ENCODE data around the gene SMLR1. TPM values are rescaled to one million over a fixed set of nuclear protein-coding genes. Genes with fewer than 3 reads are reported as not detected.

SMLR1 gene
- total and polyA plus RNA-seq, 9 of the 15 experiments (the other 6 are each of a cell fraction or from before 2014, with no cell fraction given): not detected

DNA sequence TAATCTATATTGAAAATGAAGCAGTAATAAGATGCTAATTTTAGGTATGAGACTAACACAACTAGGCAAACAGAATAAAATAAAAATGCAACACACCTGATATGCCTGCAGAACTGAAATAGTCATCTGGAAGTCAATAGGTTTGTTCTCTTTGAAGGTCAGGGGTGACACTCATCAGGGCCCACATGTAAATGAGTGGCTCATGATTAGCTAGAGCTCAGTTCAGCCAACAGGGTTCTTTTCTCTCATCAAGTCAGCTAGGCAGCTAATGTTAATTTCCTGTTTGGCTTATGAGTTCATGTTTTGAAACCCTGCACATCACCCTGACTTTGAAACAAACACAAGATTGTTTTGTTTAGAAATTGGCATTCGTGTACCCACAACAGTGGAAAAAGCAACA is 23.8 kb downstream of the SMLR1 start:
- no peak for TF ChIP-seq ZNF764 (CRISPR knock-in tag; IDR thresholded peaks at IDR 0.05; ENCODE audit: low read depth)
- TF ChIP-seq, protein P1, sequence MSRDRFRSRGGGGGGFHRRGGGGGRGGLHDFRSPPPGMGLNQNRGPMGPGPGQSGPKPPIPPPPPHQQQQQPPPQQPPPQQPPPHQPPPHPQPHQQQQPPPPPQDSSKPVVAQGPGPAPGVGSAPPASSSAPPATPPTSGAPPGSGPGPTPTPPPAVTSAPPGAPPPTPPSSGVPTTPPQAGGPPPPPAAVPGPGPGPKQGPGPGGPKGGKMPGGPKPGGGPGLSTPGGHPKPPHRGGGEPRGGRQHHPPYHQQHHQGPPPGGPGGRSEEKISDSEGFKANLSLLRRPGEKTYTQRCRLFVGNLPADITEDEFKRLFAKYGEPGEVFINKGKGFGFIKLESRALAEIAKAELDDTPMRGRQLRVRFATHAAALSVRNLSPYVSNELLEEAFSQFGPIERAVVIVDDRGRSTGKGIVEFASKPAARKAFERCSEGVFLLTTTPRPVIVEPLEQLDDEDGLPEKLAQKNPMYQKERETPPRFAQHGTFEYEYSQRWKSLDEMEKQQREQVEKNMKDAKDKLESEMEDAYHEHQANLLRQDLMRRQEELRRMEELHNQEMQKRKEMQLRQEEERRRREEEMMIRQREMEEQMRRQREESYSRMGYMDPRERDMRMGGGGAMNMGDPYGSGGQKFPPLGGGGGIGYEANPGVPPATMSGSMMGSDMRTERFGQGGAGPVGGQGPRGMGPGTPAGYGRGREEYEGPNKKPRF (IDR thresholded peaks at IDR 0.05; ENCODE audit: low read depth, low read length): no peak
- TF ChIP-seq CCNT2 (IDR thresholded peaks at IDR 0.05; ENCODE audit: borderline replicate concordance, extremely low read depth, insufficient read length, low read depth, low read length): no peak
- no peak for TF ChIP-seq RBM34 (IDR thresholded peaks at IDR 0.05; ENCODE audit: borderline replicate concordance, insufficient read depth, low read length)
- TF ChIP-seq FUS (optimal IDR thresholded peaks at IDR 0.05; ENCODE audit: low read depth, low read length): no peak
- no peak for TF ChIP-seq FIP1L1 (IDR thresholded peaks at IDR 0.05; ENCODE audit: low read depth, low read length, poor library complexity, severe bottlenecking)
- TF ChIP-seq ZNF3 (CRISPR knock-in tag; IDR thresholded peaks at IDR 0.05): no peak
- TF ChIP-seq, protein P2, sequence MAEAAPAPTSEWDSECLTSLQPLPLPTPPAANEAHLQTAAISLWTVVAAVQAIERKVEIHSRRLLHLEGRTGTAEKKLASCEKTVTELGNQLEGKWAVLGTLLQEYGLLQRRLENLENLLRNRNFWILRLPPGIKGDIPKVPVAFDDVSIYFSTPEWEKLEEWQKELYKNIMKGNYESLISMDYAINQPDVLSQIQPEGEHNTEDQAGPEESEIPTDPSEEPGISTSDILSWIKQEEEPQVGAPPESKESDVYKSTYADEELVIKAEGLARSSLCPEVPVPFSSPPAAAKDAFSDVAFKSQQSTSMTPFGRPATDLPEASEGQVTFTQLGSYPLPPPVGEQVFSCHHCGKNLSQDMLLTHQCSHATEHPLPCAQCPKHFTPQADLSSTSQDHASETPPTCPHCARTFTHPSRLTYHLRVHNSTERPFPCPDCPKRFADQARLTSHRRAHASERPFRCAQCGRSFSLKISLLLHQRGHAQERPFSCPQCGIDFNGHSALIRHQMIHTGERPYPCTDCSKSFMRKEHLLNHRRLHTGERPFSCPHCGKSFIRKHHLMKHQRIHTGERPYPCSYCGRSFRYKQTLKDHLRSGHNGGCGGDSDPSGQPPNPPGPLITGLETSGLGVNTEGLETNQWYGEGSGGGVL (CRISPR knock-in tag; IDR thresholded peaks at IDR 0.05): no peak
- H3K9ac ChIP-seq (ENCODE audit: insufficient read depth in 1 of 2, low read depth in 2 of 2, low read length in 2 of 2): no peak overlapping the region
- no peaks in the 10 kb centered on the region for H3K36me3 ChIP-seq (ENCODE audit: control insufficient read depth, insufficient read depth, low read length)
- no peak overlapping the region for H3K4me3 ChIP-seq
- no peaks in the 10 kb centered on the region for H3K9me3 ChIP-seq (replicated peaks; ENCODE audit: control insufficient read depth, insufficient read depth, low read depth, low read length)
- no TSS peak for BruUV-seq (replicated peaks)
- intact Hi-C loops (cut with micrococcal nuclease) (no loop called here), in situ Hi-C loops (cut with MboI) (no loop called here)
- WGBS (ENCODE audit: insufficient coverage, low coverage, missing lambda C conversion rate): 20% methylated on average over 1 of the region's 1 CpG
- ATAC-seq: no peak
- ChIA-PET CTCF (ENCODE audit: low intra/inter-chr PET ratio) (no interaction called here), POLR2A (interaction anchor here (0.7 kb wide), 1 partner anchor 956 kb away, joined by 3 read pairs; no protein-coding TSS in a partner anchor)
- no peaks in the 10 kb centered on the region for H3K79me2 ChIP-seq (ENCODE audit: control insufficient read depth, insufficient read depth, low read length)
- H3K4me2 ChIP-seq (ENCODE audit: insufficient read depth, low read length): no peak overlapping the region
- no peaks in the 10 kb centered on the region for H3K27me3 ChIP-seq (ENCODE audit: control insufficient read depth in 2 of 2, insufficient read depth in 2 of 2, low read length in 2 of 2)
- H3K27ac ChIP-seq (ENCODE audit: extremely low read depth, low read depth, low read length): no peak overlapping the region
- no peaks in the 10 kb centered on the region for H4K20me1 ChIP-seq (replicated peaks; ENCODE audit: control insufficient read depth, insufficient read depth, low read length)
- H2AFZ ChIP-seq (ENCODE audit: low read depth, low read length): no peak overlapping the region
- FAIRE-seq: no peak
- no peaks in the 10 kb centered on the region for H3K4me1 ChIP-seq (replicated peaks in 1 of 2; ENCODE audit: control insufficient read depth in 2 of 2, insufficient read depth in 2 of 2, low read length in 2 of 2)
- no peak for DNase-seq (ENCODE audit: extremely low read depth in 1 of 4, low spot score in 3 of 4)
- H3K9me1 ChIP-seq (ENCODE audit: control insufficient read depth, insufficient read depth, low read length): no peaks in the 10 kb centered on the region

Measured in K562 (cell line).